ENCODE data around the gene SPATA2. TPM values are rescaled to one million over a fixed set of nuclear protein-coding genes. Genes with fewer than 3 reads are reported as not detected.

SPATA2 gene
- total and polyA plus RNA-seq, 2 of the 13 experiments (the other 11 are each of a cell fraction or from before 2014, with no cell fraction given): 3.2 to 8.7 TPM

- CTCF ChIA-PET (ENCODE audit: low intra/inter-chr PET ratio, low total read pairs): no interaction called here
- Histone ChIP-seq H2AFZ (ENCODE audit: low read length) (no peak overlapping the region), H3K4me1 (ENCODE audit: insufficient read depth, low read length) (no peaks in the 10 kb centered on the region), H3K79me2 (ENCODE audit: insufficient read depth, low read length) (no peaks in the 10 kb centered on the region), H3K36me3 (replicated peaks in 1 of 2; ENCODE audit: control insufficient read depth in 1 of 2, insufficient read depth in 2 of 2, low read length in 2 of 2) (peaks cover 13 to 30% of the 10 kb centered on the region in 2 experiments; a peak in 4 of 5 replicates), H3K4me3 (replicated peaks in 1 of 3; ENCODE audit: insufficient read depth in 1 of 3, low read depth in 2 of 3, low read length in 3 of 3) (no peak overlapping the region), H3K27me3 (ENCODE audit: control insufficient read depth in 1 of 2, insufficient read depth in 2 of 2, low read length in 2 of 2) (no peaks in the 10 kb centered on the region), H3K27ac (ENCODE audit: extremely low read length, insufficient read depth, low read length) (no peak overlapping the region), H3K9me3 (ENCODE audit: low read length) (no peaks in the 10 kb centered on the region), H3K4me2 (ENCODE audit: low read depth, low read length) (no peak overlapping the region), H4K20me1 (ENCODE audit: insufficient read depth, low read length) (no peaks in the 10 kb centered on the region), H3K9ac (ENCODE audit: insufficient read depth, low read depth, low read length) (no peak overlapping the region)
- ATAC-seq (no peak; the same call in 1 of the 3 replicates), DNase-seq (ENCODE audit: low spot score) (no peak), FAIRE-seq (no peak)
- WGBS (ENCODE audit: low lambda C conversion rate): 90% methylated on average over 5 of the region's 5 CpGs
- TF ChIP-seq MEIS2 (CRISPR knock-in tag; IDR thresholded peaks at IDR 0.05) (no peak), ZNF558 (CRISPR knock-in tag; IDR thresholded peaks at IDR 0.05; ENCODE audit: borderline replicate concordance) (no peak), TAF1 (CRISPR knock-in tag; IDR thresholded peaks at IDR 0.05) (0 out of 2 replicates have a peak, but pooled peaks have one; percentile 16)
- intact Hi-C loops (cut with micrococcal nuclease; ENCODE audit: unreplicated experiment): no loop called here
- BruUV-seq (replicated peaks): no TSS peak
- POLR2A ChIA-PET: no interaction called here
- in situ Hi-C loops (cut with HindIII; ENCODE audit: extremely low pct_ligation_motif_present, low pct_unique_long_range_greater_than_20kb): no loop called here
Observed at GRCh38 chr20:49853640-49854039, 61.7 kb downstream of the SPATA2 start.

Small RNA genes lying within 50 kb of the gene (small RNA-seq; reads per million reads assigned to genes)
- 0 reads per million in 3 experiments for gene RF00017 (ENCODE audit: insufficient read depth in 2 of 3, insufficient read length in 3 of 3, low read depth in 2 of 3, low replicate concordance in 1 of 3)
- 0 reads per million in 3 experiments for gene RF00019 (ENCODE audit: insufficient read depth in 2 of 3, insufficient read length in 3 of 3, low read depth in 2 of 3, low replicate concordance in 1 of 3)

Other genes starting within 250 kb of the SPATA2 start
- gene B4GALT5, start 201.7 kb downstream of the SPATA2 start, total RNA-seq (2016; rRNA removed; fragmentation: Illumina TruSeq; extraction: Trizol): 26.7 and 30.9 TPM in 2 replicates
- gene B4GALT5, start 201.7 kb downstream of the SPATA2 start, polyA plus RNA-seq (2011; rRNA removed): 27.3 and 29.3 TPM in 2 replicates
- gene SLC9A8, start 102.7 kb downstream of the SPATA2 start, total RNA-seq (2016; rRNA removed; fragmentation: Illumina TruSeq; extraction: Trizol): 2.6 and 7.4 TPM in 2 replicates
- gene SLC9A8, start 102.7 kb downstream of the SPATA2 start, polyA plus RNA-seq (2011; rRNA removed): 4.1 and 4.7 TPM in 2 replicates
- gene RNF114, start 20.9 kb upstream of the SPATA2 start, total RNA-seq (2016; rRNA removed; fragmentation: Illumina TruSeq; extraction: Trizol): 119 and 137 TPM in 2 replicates
- 120 and 126 TPM in 2 replicates for gene RNF114, start 20.9 kb upstream of the SPATA2 start, polyA plus RNA-seq (2011; rRNA removed)
- 1.3 and 1.4 TPM in 2 replicates for gene SNAI1, start 67.5 kb upstream of the SPATA2 start, total RNA-seq (2016; rRNA removed; fragmentation: Illumina TruSeq; extraction: Trizol)
- gene SNAI1, start 67.5 kb upstream of the SPATA2 start, polyA plus RNA-seq (2011; rRNA removed): 1.3 and 1.5 TPM in 2 replicates
- 81.3 and 85.1 TPM in 2 replicates for gene UBE2V1, start 197.6 kb upstream of the SPATA2 start, total RNA-seq (2016; rRNA removed; fragmentation: Illumina TruSeq; extraction: Trizol)
- 102 and 132 TPM in 2 replicates for gene UBE2V1, start 197.6 kb upstream of the SPATA2 start, polyA plus RNA-seq (2011; rRNA removed)
- 21.4 and 30.5 TPM in 2 replicates for gene PEDS1, start 238.2 kb upstream of the SPATA2 start, total RNA-seq (2016; rRNA removed; fragmentation: Illumina TruSeq; extraction: Trizol)
- gene PEDS1, start 238.2 kb upstream of the SPATA2 start, polyA plus RNA-seq (2011; rRNA removed): 93.9 and 105 TPM in 2 replicates

Measured in HepG2 (cell line).